Testis (tissue), 2 donors: ENCODE measurements around the gene PPP1R26.

Experiments
- POLR2A ChIP-seq: fragments of 450-650 bp; IDR thresholded peaks from one replicate; pipeline ENCODE4 v1.6.1; 2017; ENCODE audit warnings: antibody characterized with exemption, mild to moderate bottlenecking, moderate library complexity
- TF ChIP-seq, protein P1 (sequence below), 3 experiments: fragments of 450-650 bp in 2 of 3; fragments of 200-600 bp in 1 of 3; sonication (generic) in 1 of 3; IDR thresholded peaks; one replicate each; pipeline ENCODE4 v1.5.1; 2016 to 2019; ENCODE audit warnings: antibody characterized with exemption in 3 of 3, mild to moderate bottlenecking in 2 of 3, moderate library complexity in 1 of 3

DNA sequence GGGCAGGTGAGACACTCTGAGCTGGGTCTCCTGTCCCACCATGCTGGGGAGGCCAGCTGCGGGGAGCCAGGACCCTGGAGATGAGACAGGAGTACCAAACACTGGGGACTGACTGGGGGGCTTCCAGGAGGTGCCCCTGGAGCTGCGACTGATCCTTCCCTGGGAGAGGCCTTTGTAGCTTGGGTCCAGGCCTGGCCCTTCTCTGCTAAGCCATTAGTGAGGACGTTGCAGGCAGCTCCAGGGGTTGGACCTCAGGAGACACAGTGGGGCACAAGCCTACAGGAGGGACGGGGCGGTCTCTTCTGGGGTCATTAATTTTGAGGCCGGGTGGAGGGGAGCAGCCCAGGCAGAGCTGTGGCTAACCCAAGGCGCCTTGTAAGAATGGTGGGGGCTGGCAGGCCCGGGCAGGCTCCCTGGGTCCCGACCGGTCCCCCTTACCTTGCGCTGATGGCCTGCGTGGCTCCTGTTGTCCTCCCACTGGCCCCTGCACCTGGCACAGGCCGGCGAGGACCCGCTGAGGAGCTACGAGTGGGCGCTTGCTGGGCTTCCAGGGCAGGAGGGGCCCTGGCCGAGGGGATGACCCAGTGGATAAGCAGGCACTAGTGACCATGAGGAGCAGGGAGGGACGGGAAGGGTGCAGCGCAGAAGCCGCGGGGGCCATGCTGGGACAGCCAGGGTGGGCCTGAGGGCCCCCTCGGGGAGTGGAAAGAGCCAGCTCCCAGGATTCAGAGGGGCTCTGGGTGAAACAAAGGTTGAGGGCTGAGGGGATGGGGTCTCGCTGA, 26.0 kb downstream of the PPP1R26 start:
- TF ChIP-seq, protein P1, sequence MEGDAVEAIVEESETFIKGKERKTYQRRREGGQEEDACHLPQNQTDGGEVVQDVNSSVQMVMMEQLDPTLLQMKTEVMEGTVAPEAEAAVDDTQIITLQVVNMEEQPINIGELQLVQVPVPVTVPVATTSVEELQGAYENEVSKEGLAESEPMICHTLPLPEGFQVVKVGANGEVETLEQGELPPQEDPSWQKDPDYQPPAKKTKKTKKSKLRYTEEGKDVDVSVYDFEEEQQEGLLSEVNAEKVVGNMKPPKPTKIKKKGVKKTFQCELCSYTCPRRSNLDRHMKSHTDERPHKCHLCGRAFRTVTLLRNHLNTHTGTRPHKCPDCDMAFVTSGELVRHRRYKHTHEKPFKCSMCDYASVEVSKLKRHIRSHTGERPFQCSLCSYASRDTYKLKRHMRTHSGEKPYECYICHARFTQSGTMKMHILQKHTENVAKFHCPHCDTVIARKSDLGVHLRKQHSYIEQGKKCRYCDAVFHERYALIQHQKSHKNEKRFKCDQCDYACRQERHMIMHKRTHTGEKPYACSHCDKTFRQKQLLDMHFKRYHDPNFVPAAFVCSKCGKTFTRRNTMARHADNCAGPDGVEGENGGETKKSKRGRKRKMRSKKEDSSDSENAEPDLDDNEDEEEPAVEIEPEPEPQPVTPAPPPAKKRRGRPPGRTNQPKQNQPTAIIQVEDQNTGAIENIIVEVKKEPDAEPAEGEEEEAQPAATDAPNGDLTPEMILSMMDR (IDR thresholded peaks at IDR 0.05), result no peak
- no peak for TF ChIP-seq POLR2A
